ENCODE data around the gene SLC6A3. TPM values are rescaled to one million over a fixed set of nuclear protein-coding genes. Genes with fewer than 3 reads are reported as not detected.

SLC6A3 gene
- total and polyA plus RNA-seq, 4 donors, result 0.30 to 1.1 (median 0.90) TPM

DNA sequence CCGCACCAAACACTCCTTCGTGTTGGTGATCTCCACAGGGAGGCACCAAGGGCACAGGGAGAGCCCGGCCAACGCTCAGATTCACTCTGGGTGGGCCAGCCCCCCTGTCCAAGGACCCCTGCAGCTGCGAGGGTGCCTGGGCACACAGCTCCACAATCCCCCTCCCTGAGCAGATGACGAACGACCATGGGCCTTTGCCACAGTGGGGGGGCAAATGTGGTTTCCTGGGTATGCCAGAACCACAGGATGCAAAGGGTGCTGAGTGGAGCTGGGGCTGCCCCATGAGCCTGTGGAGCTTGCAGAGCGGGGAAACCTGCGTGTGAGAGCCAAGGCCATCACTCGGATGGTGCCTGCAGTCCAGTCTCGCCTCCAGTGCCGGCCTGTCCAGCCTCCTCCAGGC is 47.5 kb upstream of the SLC6A3 start:
- Histone ChIP-seq H3K4me3 (no peak overlapping the region), H3K36me3 (ENCODE audit: control insufficient read depth in 4 of 4, insufficient read depth in 4 of 4, low read length in 4 of 4) (peaks cover 0 to 67% (median 20%) of the 10 kb centered on the region in 4 donors), H3K27ac (ENCODE audit: low read depth in 1 of 2, low read length in 1 of 2) (no peak overlapping the region), H3K9ac (ENCODE audit: insufficient read depth in 1 of 2, low read length in 2 of 2) (no peak overlapping the region), H3K9me3 (ENCODE audit: control insufficient read depth in 4 of 4, insufficient read depth in 3 of 4, low read length in 3 of 4) (no peaks in the 10 kb centered on the region), H3K4me1 (ENCODE audit: control insufficient read depth in 5 of 5, insufficient read depth in 5 of 5, low read length in 5 of 5) (peaks cover 0 to 2% (median 0%) of the 10 kb centered on the region in 5 donors), H3K27me3 (ENCODE audit: control insufficient read depth in 3 of 3, insufficient read depth in 3 of 3, low read length in 2 of 3) (no peaks in the 10 kb centered on the region)
- DNase-seq (no peak), ATAC-seq (ENCODE audit: insufficient read depth, low FRiP score) (no peak)
- TF ChIP-seq, protein P1, sequence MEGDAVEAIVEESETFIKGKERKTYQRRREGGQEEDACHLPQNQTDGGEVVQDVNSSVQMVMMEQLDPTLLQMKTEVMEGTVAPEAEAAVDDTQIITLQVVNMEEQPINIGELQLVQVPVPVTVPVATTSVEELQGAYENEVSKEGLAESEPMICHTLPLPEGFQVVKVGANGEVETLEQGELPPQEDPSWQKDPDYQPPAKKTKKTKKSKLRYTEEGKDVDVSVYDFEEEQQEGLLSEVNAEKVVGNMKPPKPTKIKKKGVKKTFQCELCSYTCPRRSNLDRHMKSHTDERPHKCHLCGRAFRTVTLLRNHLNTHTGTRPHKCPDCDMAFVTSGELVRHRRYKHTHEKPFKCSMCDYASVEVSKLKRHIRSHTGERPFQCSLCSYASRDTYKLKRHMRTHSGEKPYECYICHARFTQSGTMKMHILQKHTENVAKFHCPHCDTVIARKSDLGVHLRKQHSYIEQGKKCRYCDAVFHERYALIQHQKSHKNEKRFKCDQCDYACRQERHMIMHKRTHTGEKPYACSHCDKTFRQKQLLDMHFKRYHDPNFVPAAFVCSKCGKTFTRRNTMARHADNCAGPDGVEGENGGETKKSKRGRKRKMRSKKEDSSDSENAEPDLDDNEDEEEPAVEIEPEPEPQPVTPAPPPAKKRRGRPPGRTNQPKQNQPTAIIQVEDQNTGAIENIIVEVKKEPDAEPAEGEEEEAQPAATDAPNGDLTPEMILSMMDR (IDR thresholded peaks at IDR 0.05; ENCODE audit: control extremely low read depth, extremely low read depth), result no peak
- WGBS, 2 donors, result 78 to 81% methylated on average over 12 of the region's 12 CpGs

- H3K4me1 ChIP-seq (ENCODE audit: control insufficient read depth in 5 of 5, insufficient read depth in 5 of 5, low read length in 5 of 5), result no peaks in the 10 kb centered on the region
- no peak overlapping the region for H3K4me3 ChIP-seq
- TF ChIP-seq, protein P1 (IDR thresholded peaks at IDR 0.05; ENCODE audit: control extremely low read depth, extremely low read depth), result no peak
- ATAC-seq (ENCODE audit: insufficient read depth, low FRiP score) (no peak), DNase-seq (no peak)
- H3K36me3 ChIP-seq (ENCODE audit: control insufficient read depth in 4 of 4, insufficient read depth in 4 of 4, low read length in 4 of 4), result peaks cover 0 to 79% (median 35%) of the 10 kb centered on the region in 4 donors
- whole genome bisulfite sequencing, 2 donors, result 51 to 72% methylated on average over 12 of the region's 12 CpGs
- no peak overlapping the region for H3K9ac ChIP-seq (ENCODE audit: insufficient read depth in 1 of 2, low read length in 2 of 2)
- no peak overlapping the region for H3K27ac ChIP-seq (ENCODE audit: low read depth in 1 of 2, low read length in 1 of 2)
- H3K9me3 ChIP-seq (ENCODE audit: control insufficient read depth in 4 of 4, insufficient read depth in 3 of 4, low read length in 3 of 4), result peaks cover 0 to 2% (median 0%) of the 10 kb centered on the region in 4 donors
- H3K27me3 ChIP-seq (ENCODE audit: control insufficient read depth in 3 of 3, insufficient read depth in 3 of 3, low read length in 2 of 3), result no peaks in the 10 kb centered on the region
Measured at GRCh38 chr5:1490376-1490775, 45.1 kb upstream of the SLC6A3 start.

DNA sequence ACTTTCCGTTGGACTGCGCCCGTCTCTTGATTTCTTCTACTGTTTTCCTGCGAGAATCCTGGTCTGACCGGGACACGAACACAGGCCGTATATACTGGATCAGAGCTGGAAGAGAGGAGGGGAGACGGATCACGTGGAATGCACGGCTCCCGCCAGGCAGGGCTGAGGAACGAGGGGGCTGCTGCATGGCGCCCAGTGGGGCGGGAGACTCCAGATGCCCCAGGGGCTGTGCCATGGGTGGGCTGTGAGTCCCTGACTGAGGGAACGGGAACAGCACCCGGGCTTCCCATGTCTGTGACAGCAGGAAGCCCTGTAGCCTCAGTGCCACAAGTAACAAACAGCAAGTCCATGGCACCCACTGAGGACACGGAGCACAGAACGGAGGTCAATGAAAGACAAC is 44.5 kb upstream of the SLC6A3 start:
- H3K27ac ChIP-seq (ENCODE audit: low read depth in 1 of 2, low read length in 1 of 2), result no peak overlapping the region
- H3K9me3 ChIP-seq (ENCODE audit: control insufficient read depth in 4 of 4, insufficient read depth in 3 of 4, low read length in 3 of 4), result peaks cover 0 to 2% (median 0%) of the 10 kb centered on the region in 4 donors
- peaks cover 0 to 82% (median 36%) of the 10 kb centered on the region in 4 donors for H3K36me3 ChIP-seq (ENCODE audit: control insufficient read depth in 4 of 4, insufficient read depth in 4 of 4, low read length in 4 of 4)
- no peak for DNase-seq
- H3K27me3 ChIP-seq (ENCODE audit: control insufficient read depth in 3 of 3, insufficient read depth in 3 of 3, low read length in 2 of 3), result no peaks in the 10 kb centered on the region
- TF ChIP-seq, protein P1 (IDR thresholded peaks at IDR 0.05; ENCODE audit: control extremely low read depth, extremely low read depth), result no peak
- no peaks in the 10 kb centered on the region for H3K4me1 ChIP-seq (ENCODE audit: control insufficient read depth in 5 of 5, insufficient read depth in 5 of 5, low read length in 5 of 5)
- H3K9ac ChIP-seq (ENCODE audit: insufficient read depth in 1 of 2, low read length in 2 of 2), result no peak overlapping the region
- WGBS, 2 donors, result 95 to 97% methylated on average over 18 of the region's 18 CpGs
- ATAC-seq (ENCODE audit: insufficient read depth, low FRiP score), result no peak
- no peak overlapping the region for H3K4me3 ChIP-seq

Measured in lung (tissue), 12 donors.